GM23338 (cell line): ENCODE results near the gene SBNO1.

Experiments used
- CTCF ChIP-seq, 2 experiments: fragments of 200-600 bp in 1 of 2; sonication (generic) in 1 of 2; conservative IDR thresholded peaks; 2 replicates each; pipeline versions ENCODE4 v1.5.1 to v1.6.1; 2016 to 2017; ENCODE audit warnings: antibody characterized with exemption in 2 of 2, low read depth in 2 of 2, mild to moderate bottlenecking in 2 of 2, moderate library complexity in 1 of 2
- POLR2AphosphoS5 ChIP-seq: IDR thresholded peaks from 2 replicates; pipeline ENCODE4 v1.6.1; 2016; ENCODE audit warnings: antibody characterized with exemption, low read depth
- REST ChIP-seq: IDR thresholded peaks from one replicate; pipeline ENCODE4 v1.6.1; 2018; ENCODE audit warnings: antibody characterized with exemption; ENCODE audit not compliant: unreplicated experiment
- ZNF114 ChIP-seq: fragments of 250-450 bp; sonication (Bioruptor Pico); IDR thresholded peaks from 2 replicates; pipeline ENCODE4 v1.5.0; 2020; ENCODE audit warnings: mild to moderate bottlenecking, moderate library complexity
- ZNF331 ChIP-seq: fragments of 250-450 bp; sonication (Bioruptor Pico); IDR thresholded peaks from 2 replicates; pipeline ENCODE4 v1.5.0; 2020; ENCODE audit warnings: low read depth, mild to moderate bottlenecking, moderate library complexity

DNA sequence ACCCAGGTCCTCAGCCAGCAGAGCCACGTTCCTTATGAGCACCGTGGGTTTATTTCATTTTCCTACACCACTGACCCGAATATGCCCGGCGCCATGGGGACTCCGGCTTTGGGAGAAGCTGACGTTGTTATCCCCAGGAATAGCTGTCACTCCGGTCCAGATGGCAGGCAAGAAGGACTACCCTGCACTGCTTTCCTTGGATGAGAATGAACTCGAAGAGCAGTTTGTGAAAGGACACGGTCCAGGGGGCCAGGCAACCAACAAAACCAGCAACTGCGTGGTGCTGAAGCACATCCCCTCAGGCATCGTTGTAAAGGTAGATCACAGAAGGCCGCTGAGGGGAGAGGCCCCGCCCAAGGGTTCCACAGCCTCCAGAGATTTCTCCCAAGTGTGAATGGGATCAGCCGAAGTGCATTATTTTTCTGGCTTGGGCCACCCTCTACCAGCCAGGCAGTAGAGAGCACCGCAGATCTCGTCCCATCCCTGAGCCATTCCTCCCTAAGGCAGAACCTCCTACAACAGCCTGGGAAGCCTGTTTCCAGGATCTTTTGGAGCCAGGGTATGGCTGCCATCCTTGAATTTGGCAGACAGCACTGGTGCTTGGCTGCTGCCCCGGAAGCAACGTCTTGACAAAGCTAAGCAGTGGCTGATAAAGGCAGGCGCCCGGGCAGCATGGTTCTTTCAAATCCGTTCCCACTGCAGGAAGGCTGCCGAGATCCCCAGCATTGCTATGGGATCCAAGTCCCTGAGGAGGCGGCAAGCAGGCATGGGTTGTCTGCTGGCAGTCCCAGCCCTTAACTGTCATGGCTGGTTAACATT lies 110.8 kb downstream of the SBNO1 start:
- TF ChIP-seq ZNF331 (CRISPR knock-in tag) = no peak
- TF ChIP-seq ZNF114 (CRISPR knock-in tag) = no peak
- TF ChIP-seq CTCF (conservative IDR thresholded peaks at IDR 0.05; ENCODE audit: low read depth in 2 of 2) = no peak
- TF ChIP-seq POLR2AphosphoS5 = no peak
- no peak for TF ChIP-seq REST
